Gastrocnemius medialis (tissue), 4 donors: ENCODE measurements around the gene WDR45. TPM values are rescaled to one million over a fixed set of nuclear protein-coding genes. Genes with fewer than 3 reads are reported as not detected.

ENCODE experiments used
- ATAC-seq, 2 donors: fragments of 150-250 bp; one replicate each; pipeline ENCODE4 v1.9.1; 2016
- DNase-seq, 2 donors: peaks; one replicate each; pipeline ENCODE4 v3.0.0-alpha.2; 2019
- H3K27ac ChIP-seq, 4 donors: fragments of 200-600 bp; sonication (generic); 1 replicate in 1 of 4; 2 replicates in 3 of 4; pipeline ENCODE4 v1.5.1; 2016 to 2018; ENCODE audit warnings: mild to moderate bottlenecking in 2 of 4, moderate library complexity in 1 of 4
- H3K27me3 ChIP-seq, 3 donors: fragments of 200-600 bp; sonication (generic) in 2 of 3; 1 replicate in 1 of 3; 2 replicates in 2 of 3; pipeline versions ENCODE4 v1.5.1 to v1.6.0; 2016 to 2019; ENCODE audit warnings: mild to moderate bottlenecking in 1 of 3, moderate library complexity in 1 of 3
- H3K36me3 ChIP-seq, 2 donors: fragments of 200-600 bp; sonication (generic) in 1 of 2; one replicate each; pipeline ENCODE4 v1.5.1; 2017 to 2018
- H3K4me1 ChIP-seq, 2 donors: fragments of 200-600 bp; sonication (generic) in 1 of 2; one replicate each; pipeline ENCODE4 v1.5.1; 2016 to 2017; ENCODE audit warnings: mild to moderate bottlenecking in 2 of 2
- H3K4me3 ChIP-seq, 4 donors: fragments of 200-600 bp; sonication (generic) in 3 of 4; 1 replicate in 1 of 4; 2 replicates in 3 of 4; pipeline ENCODE4 v1.5.1; 2016 to 2019; ENCODE audit warnings: mild to moderate bottlenecking in 2 of 4
- H3K9me3 ChIP-seq, 3 donors: fragments of 200-600 bp; sonication (generic) in 2 of 3; 1 replicate in 1 of 3; 2 replicates in 2 of 3; pipeline ENCODE4 v1.5.1; 2016 to 2019
- POLR2A ChIP-seq, 2 donors: fragments of 450-650 bp; IDR thresholded peaks; one replicate each; pipeline ENCODE4 v1.6.1; 2017; ENCODE audit warnings: antibody characterized with exemption in 2 of 2, mild to moderate bottlenecking in 2 of 2, moderate library complexity in 2 of 2
- in situ Hi-C, 4 donors: fragments of 200-750 bp; cut with MboI; loops; one replicate each; pipeline versions ENCODE4 v1.15.0 to v1.8.0; 2017; ENCODE audit warnings: low sequenced_read_pairs in 4 of 4
- intact Hi-C: fragments of 100-400 bp; cut with DNase I; formaldehyde crosslinking; loops from one replicate; pipeline ENCODE4 v1.15.1; 2023; ENCODE audit warnings: low total_unique reads
- total RNA-seq, 4 donors: library from RNA; depleted of rRNA; stranded (reverse); fragments of >200 nt; gene quantifications; one replicate each; pipeline versions ENCODE4 v1.1.0 to v1.2.3, GENCODE V29; 2016
- TF ChIP-seq, protein P1 (sequence below), 5 experiments: fragments of 450-650 bp in 3 of 5; fragments of 200-600 bp in 2 of 5; sonication (generic) in 2 of 5; IDR thresholded peaks in 4 of 5; conservative IDR thresholded peaks in 1 of 5; 1 replicate in 4 of 5; 2 replicates in 1 of 5; pipeline ENCODE4 v1.5.1; 2016 to 2019; ENCODE audit warnings: antibody characterized with exemption in 5 of 5, mild to moderate bottlenecking in 3 of 5, moderate library complexity in 3 of 5

WDR45 gene
- total RNA-seq, 4 donors from 2014 or later, result 98.2 to 125 (median 105) TPM

DNA sequence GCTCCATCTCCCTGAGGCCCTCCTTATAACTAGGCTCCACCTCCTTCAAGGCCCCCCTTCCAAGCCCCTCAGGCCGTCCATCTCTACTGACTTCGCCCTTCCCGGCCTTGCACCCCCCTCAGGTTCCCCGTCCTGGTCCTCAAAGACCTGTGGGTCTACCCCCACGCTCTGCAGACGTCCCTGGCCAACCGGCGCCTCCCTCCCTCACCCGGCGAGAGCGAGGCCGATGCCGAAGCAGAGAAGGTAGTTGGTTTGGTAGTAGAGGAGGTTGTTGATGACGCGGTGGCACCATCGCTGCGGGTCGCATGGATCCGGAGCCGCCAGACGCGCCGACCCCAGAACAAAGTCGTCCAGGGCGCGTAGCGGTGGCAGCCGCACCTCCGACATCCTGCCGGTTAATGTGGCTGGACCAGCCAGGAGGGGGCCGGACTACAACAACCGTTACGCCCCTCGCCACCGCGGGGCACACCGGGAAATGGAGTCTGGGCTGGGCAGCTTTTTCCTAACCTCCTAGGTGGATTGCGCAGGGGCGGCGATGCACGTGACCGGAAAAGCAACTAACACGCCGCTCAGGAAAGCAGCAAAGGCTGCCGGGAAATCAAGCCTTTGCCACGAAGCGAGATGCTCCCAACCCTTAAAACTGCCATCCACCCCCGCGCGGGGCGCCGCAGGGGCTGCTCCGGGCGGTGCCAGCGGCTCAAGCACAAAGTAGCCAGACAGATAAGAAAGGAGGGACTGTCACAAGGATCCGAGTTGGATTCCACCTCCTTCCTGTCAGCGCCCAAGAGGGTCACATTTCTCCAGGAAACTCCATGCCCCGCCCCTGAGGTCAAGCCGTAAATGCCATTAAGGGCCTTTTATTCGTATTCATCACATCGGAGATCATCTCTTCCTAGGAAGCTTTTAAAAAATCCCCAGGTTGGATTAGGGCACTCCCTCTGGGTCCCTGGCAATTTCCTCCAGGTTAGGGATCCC is 5.8 kb downstream of the WDR45 start, which contains the start of gene PRAF2:
Gene PRAF2, minus strand, starts transcription at position 402 of the 975 bp plus-strand sequence. Its CDS starts 15 bp downstream, at position 387.
- peaks cover 8 to 19% of the 10 kb centered on the region in 2 donors for H3K4me1 ChIP-seq
- ATAC-seq (peak; percentile 97 to 98), DNase-seq (peak; percentile 86 to 92)
- intact Hi-C loops (loop anchor here (1.0 kb wide), 1 partner anchor 31 kb away; the partner anchor contains the start of gene TFE3), in situ Hi-C loops (no loop called here)
- peaks cover 0 to 21% of the 10 kb centered on the region in 2 donors for H3K36me3 ChIP-seq
- no peaks in the 10 kb centered on the region for H3K27me3 ChIP-seq
- peak within 1 kb of the TSS; percentile 78 to 88 (median 81) for H3K27ac ChIP-seq
- H3K4me3 ChIP-seq, result peak within 1 kb of the TSS; percentile 60 to 72 (median 65)
- TF ChIP-seq POLR2A (IDR thresholded peaks at IDR 0.05), result peak; percentile 47 to 48
- TF ChIP-seq, protein P1, sequence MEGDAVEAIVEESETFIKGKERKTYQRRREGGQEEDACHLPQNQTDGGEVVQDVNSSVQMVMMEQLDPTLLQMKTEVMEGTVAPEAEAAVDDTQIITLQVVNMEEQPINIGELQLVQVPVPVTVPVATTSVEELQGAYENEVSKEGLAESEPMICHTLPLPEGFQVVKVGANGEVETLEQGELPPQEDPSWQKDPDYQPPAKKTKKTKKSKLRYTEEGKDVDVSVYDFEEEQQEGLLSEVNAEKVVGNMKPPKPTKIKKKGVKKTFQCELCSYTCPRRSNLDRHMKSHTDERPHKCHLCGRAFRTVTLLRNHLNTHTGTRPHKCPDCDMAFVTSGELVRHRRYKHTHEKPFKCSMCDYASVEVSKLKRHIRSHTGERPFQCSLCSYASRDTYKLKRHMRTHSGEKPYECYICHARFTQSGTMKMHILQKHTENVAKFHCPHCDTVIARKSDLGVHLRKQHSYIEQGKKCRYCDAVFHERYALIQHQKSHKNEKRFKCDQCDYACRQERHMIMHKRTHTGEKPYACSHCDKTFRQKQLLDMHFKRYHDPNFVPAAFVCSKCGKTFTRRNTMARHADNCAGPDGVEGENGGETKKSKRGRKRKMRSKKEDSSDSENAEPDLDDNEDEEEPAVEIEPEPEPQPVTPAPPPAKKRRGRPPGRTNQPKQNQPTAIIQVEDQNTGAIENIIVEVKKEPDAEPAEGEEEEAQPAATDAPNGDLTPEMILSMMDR (IDR thresholded peaks at IDR 0.05 in 4 of 5, conservative IDR thresholded peaks at IDR 0.05 in 1 of 5), result peak in 1 of 5 experiments; percentile 22
- H3K9me3 ChIP-seq, result no peaks in the 10 kb centered on the region

DNA sequence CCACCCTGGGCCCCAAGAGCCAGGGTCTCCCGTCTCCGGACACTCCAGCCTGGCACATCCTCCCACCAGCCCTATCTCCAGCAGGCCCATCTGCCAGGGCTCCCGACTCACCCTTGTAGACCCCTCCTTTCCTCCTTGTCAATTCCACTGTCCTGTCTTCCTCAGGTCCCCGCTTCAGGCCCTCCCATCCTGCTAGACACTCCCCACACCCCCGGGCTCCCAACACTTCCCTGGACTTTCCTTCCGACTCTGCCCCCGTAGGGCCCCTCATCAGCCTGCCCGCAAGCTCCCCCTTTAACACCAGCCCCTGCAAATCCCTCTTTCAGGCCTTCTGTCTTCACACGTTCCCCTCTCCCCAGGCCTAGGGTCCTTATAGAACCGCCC is 7.0 kb downstream of the WDR45 start:
- Histone ChIP-seq H3K9me3 (no peaks in the 10 kb centered on the region), H3K27me3 (no peaks in the 10 kb centered on the region), H3K4me3 (peak overlapping the region; percentile 9 to 63 (median 22)), H3K36me3 (peaks cover 0 to 18% of the 10 kb centered on the region in 2 donors), H3K4me1 (peaks cover 8 to 17% of the 10 kb centered on the region in 2 donors), H3K27ac (no peak overlapping the region)
- TF ChIP-seq, protein P1 (IDR thresholded peaks at IDR 0.05 in 4 of 5, conservative IDR thresholded peaks at IDR 0.05 in 1 of 5), result no peak
- no peak for TF ChIP-seq POLR2A (IDR thresholded peaks at IDR 0.05)
- in situ Hi-C loops (no loop called here), intact Hi-C loops (no loop called here)
- no peak for DNase-seq
- no peak for ATAC-seq

DNA sequence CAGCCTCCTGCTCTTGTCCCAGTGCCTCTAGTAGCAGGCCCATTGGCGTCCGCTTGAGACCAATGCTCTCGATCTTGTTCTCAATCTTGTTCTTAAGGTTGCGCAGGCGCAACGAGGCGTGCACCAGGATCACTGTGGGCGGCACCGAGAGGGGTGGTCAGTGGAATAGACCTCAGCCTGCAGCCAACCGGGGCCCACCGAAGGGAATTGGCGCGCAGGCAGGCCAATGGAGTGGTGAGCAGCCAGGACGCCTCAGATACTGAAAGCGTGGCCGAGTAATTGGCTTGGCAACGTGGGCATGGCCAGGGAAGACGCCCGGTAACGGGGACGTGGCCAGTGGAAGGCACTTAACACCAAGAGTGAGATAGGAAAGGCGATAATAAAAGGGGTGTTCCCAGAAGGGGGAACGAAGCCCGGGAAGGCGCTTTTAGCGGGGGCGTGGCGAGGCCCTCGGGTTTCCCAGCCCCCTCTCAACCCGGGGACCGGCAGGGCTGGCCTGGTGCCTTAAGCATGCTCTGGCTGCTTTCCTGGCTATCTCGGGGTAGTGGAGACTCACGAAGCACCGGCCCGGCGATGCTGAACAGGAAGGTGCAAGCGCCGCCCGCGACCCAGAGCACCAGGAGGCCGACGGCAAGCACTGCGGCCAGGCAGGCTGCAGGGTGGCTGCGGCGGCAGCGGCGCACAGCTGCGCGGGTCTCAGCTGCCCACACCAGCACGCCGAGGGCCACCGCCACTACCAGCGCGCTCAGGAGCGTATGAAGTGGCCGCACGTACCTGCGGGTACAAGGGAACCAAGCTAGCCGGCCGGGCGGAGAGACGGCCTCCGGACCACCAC is 7.6 kb downstream of the WDR45 start:
- in situ Hi-C loops, result no loop called here
- peaks cover 8 to 17% of the 10 kb centered on the region in 2 donors for H3K4me1 ChIP-seq
- peak overlapping the region in 1 of 4 donors; percentile 18 for H3K27ac ChIP-seq
- TF ChIP-seq, protein P1 (IDR thresholded peaks at IDR 0.05 in 4 of 5, conservative IDR thresholded peaks at IDR 0.05 in 1 of 5), result no peak
- TF ChIP-seq POLR2A (IDR thresholded peaks at IDR 0.05), result no peak
- DNase-seq (peak; percentile 7 to 57), ATAC-seq (no peak)
- H3K9me3 ChIP-seq, result no peaks in the 10 kb centered on the region
- intact Hi-C loops, result no loop called here
- H3K4me3 ChIP-seq, result peak overlapping the region in 3 of 4 donors; percentile 9 to 30 (median 13)
- peaks cover 0 to 13% of the 10 kb centered on the region in 2 donors for H3K36me3 ChIP-seq
- H3K27me3 ChIP-seq, result no peaks in the 10 kb centered on the region

DNA sequence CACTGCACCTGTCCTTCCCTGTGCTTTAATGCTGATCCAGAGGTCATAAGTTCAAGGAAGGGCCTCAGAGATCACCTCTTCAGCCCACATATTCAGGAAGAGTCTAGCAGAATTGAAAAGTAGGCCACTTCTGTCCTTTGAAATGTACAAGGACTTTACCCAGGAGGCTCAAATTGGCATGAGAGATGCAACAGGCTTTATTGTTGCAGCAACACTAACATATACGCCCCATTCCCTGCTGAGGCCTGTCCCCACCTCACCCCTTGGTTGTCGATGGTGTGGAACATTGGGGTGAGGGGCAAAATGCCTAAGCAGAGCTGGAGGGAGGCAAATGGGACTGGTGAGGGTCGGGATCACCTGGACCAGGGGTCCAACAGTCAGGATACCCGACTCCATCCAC is 8.7 kb downstream of the WDR45 start:
- Histone ChIP-seq H3K27ac (no peak overlapping the region), H3K9me3 (no peaks in the 10 kb centered on the region), H3K36me3 (peaks cover 0 to 2% of the 10 kb centered on the region in 2 donors), H3K4me1 (peaks cover 8 to 17% of the 10 kb centered on the region in 2 donors), H3K27me3 (no peaks in the 10 kb centered on the region), H3K4me3 (no peak overlapping the region)
- no peak for ATAC-seq
- intact Hi-C loops, result no loop called here
- no peak for DNase-seq
- TF ChIP-seq POLR2A (IDR thresholded peaks at IDR 0.05), result no peak
- TF ChIP-seq, protein P1 (IDR thresholded peaks at IDR 0.05 in 4 of 5, conservative IDR thresholded peaks at IDR 0.05 in 1 of 5), result no peak
- in situ Hi-C loops, result no loop called here
